GM18498 (cell line): ENCODE measurements around the gene GCG.

Source experiments
- ATAC-seq: cut with Tn5 transposase; IDR thresholded peaks from one replicate; pipeline ENCODE4 v1.9.1; 2021; ENCODE audit warnings: mild to moderate bottlenecking, moderate library complexity; ENCODE audit not compliant: unreplicated experiment

Gene GCG

DNA sequence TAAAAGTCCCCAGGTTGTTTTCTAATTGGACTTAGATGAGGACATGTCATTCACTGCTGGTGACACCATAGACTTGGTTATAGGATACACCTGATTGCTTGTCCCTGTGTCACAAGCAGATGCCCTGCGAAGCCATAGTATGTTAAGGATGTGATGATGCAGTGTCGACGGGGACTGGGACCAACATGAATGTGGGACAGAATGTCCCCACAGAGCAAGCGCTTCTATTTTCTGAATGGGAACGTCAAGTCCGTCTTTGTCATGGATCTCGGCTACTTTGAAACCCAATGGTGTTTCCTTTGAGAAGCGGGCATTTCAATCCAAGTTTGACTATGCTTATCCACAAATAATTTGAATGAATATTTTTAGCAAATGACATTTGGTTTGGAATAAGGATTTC lies 2.1 kb downstream of the GCG start:
- ATAC-seq, result no peak

DNA sequence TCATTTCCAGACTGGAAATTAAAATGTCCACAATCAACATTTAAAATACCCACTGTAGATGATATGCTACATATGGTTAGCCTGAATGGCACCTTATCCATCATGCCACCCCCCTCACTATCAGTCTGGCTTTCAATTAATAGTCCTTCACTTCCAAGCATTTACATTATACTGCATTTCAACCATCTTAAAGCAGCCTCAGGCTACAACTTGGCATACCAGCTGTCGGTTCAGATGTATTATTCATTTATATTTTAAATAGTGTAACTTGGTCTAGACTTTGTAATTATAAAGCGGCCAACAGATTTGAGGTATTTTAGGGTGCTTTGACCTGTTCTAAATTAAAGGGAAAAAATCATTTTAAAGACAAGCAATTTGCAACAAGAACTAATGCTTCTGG lies 2.6 kb downstream of the GCG start:
- no peak for ATAC-seq

- ATAC-seq, result no peak
Observed at GRCh38 chr2:162148956-162149355, 3.1 kb downstream of the GCG start.

- ATAC-seq, result no peak
Observed at GRCh38 chr2:162143969-162144368, 8.1 kb downstream of the GCG start.

- ATAC-seq, result no peak
Observed at GRCh38 chr2:162138310-162138709, 13.7 kb downstream of the GCG start.

GRCh38 chr2:162127422-162127821 lies 24.6 kb downstream of the GCG start:
- no peak for ATAC-seq

GRCh38 chr2:162126527-162126926 lies 25.5 kb downstream of the GCG start:
- ATAC-seq, result peak; percentile 8

DNA sequence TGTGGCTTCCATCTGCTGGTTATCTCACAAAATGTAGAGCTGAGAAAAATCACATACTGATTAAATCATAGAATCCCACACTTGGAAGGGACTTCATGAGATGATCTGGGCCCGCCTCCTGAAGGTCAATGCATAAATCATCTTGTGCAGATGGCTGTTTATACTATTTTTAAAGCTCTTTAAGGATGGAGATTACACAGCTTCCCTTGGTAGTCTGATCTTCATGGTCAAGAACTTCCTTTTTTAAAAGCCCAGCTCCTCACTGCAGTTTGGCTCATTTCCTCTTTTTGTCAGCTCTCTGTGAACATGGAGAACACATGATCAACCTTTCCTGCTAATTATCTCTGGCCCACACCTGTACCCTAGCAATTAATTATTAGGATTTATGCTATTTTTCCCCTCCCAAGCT lies 25.9 kb downstream of the GCG start:
- peak; percentile 95 for ATAC-seq

GRCh38 chr2:162125138-162125537 lies 26.9 kb downstream of the GCG start:
- no peak for ATAC-seq

DNA sequence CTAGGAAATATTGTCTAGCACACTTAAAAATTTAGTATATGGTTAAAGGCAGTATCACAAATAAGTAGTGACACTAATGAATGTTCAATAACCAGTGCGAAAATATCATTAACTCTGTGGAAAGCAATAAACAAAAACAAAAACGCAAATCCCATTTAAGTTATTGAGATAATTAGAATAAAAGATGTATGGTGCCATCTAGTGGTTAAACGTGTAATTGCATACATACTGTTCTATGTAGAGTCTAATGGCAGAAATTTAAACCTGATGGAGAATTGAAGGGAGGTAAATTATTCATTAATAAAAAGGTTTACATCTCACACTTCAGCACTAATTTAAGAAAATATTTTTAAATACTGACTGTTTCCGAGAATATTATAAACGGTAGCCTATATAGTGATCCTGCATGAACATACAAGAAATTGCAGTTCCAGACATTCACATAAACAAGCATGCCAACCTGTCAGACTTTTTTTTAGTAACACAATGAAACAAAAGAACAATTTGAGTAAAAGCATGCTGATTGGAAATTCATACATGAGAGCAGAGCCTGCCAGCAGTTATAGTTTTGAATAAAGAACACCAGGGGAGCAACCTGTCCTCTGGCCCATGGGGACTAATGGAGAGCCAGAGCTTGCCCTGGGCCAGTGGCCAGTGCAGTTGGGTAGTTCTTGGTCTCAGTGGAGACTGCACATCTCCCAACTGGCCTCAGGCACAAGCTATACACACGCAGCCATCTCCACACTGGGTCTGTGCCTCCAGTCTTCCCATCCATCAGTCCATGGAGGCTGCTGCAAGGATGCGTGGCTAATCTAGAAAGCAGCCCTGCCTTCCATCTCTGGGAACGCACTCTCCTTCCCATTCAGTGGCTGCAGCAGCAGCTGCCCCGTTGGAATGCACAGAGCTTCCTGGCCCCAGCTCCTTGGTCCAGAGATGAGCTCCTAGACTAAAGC lies 28.0 kb downstream of the GCG start:
- ATAC-seq, result peak; percentile 44

- no peak for ATAC-seq
Observed at GRCh38 chr2:162118166-162119031, 33.6 kb downstream of the GCG start.

DNA sequence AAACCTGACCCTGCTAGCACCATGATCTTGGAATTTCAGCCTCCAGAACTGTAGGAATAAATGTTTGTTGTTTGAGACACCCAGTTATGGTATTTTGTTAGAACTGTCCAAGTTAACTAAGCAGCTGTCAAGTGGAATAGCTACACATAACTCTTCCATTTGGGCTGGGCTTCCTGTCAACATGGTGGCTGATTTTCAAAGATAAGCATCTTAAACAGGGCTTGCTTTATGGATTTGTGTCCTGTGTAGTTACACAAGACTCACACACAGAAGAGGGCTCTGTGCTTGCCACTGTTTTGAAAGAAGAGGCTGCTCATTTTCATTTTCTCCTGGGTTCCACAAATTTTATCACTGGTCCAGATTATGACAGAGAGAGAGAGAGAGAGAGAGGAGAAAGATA lies 35.7 kb downstream of the GCG start:
- ATAC-seq, result no peak

GRCh38 chr2:162115076-162115475 lies 37.0 kb downstream of the GCG start:
- ATAC-seq, result no peak

DNA sequence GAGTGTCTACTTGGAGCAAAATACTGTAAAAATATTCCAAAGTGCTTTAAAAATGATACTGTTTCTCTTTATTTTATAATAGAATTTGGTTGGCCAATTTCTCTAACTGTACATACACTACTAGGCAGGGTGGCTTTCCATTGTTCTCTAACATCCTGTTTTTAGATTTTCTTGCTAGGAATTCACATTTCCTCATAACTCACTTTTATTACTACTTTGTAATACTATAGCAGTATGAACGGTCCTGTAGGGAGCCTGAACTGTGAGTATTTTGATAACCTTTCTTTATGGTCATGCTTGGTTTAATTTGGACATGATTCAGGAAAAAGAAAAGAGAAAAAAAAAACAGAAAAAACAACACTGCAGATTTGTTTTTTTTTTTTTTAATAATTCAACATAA lies 37.8 kb downstream of the GCG start:
- ATAC-seq, result no peak

- ATAC-seq, result no peak
Observed at GRCh38 chr2:162113776-162114168, 38.3 kb downstream of the GCG start.

DNA sequence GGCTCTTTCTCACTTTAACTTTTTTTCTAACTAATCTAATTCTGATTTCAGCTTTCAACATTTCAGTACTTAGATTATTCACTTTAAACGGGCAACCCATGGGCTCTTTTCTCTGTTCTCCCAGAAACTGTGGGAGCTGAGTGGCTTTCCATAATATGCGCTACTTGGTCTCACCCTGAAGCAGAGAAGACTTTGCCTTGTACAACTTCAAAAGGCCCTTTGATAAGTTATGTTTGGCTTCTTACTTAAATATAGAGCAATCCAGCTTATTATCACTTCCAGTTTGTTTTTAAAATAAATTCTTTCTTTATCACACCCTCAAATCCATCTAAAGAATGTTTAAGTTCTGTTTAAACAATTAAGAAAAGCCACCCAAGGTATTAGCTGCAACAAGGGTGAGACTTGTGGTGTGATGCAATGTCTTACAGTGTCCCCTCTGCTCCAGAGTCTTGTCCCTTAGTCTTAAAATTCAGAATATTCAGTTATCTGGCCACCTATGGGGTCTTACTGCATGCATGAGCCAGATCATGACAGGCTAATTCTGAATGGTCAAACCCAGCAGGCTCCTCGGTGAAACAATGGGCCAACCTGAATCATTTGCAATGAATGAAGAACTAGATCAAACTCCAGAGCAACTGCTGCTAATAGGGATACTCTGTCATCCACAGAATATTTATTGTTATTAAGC lies 38.8 kb downstream of the GCG start:
- ATAC-seq, result no peak

GRCh38 chr2:162111958-162112850 lies 39.8 kb downstream of the GCG start:
- ATAC-seq, result no peak

GRCh38 chr2:162107361-162107901 lies 44.6 kb downstream of the GCG start:
- ATAC-seq, result no peak

DNA sequence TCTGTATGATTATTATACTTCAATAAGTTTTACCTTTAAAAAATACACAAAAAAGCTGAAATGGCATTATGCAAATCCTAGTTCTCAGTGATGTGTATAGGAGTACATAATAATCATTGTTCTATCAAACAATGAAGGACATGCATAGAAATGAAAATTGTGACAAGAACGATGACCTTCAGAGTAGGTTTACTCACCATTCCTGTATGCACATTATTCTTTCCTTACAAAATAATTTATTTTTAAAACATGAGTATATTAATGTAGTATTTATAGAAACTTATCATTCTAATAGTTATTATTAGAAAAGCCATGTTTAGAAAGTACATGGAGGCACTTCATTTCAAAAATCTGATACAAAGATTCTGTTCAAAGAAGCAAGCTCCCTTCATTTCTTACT lies 45.3 kb downstream of the GCG start:
- ATAC-seq, result no peak

GRCh38 chr2:162106146-162106551 lies 45.9 kb downstream of the GCG start:
- ATAC-seq, result no peak
